Lower lobe of right lung (tissue), 2 donors: ENCODE measurements around the gene SELE. TPM values are rescaled to one million over a fixed set of nuclear protein-coding genes. Genes with fewer than 3 reads are reported as not detected.

Experiments
- ATAC-seq, 2 donors: fragments of 200-7000 bp; cut with Tn5 transposase; one replicate each; pipeline ENCODE4 v1.9.1; 2020 to 2022; ENCODE audit warnings: mild to moderate bottlenecking in 2 of 2, moderate library complexity in 2 of 2
- DNase-seq: peaks from one replicate; pipeline ENCODE4 v3.0.0-alpha.2; 2020
- H3K27ac ChIP-seq: fragments of 200-600 bp; one replicate; pipeline ENCODE4 v1.8.0; 2022
- H3K27me3 ChIP-seq: fragments of 200-600 bp; one replicate; pipeline ENCODE4 v1.8.0; 2022; ENCODE audit warnings: low read depth
- H3K36me3 ChIP-seq: fragments of 200-600 bp; one replicate; pipeline ENCODE4 v1.8.0; 2022; ENCODE audit warnings: mild to moderate bottlenecking
- H3K4me1 ChIP-seq: fragments of 200-600 bp; one replicate; pipeline ENCODE4 v1.8.0; 2022
- H3K4me3 ChIP-seq: fragments of 200-600 bp; one replicate; pipeline ENCODE4 v1.8.0; 2022; ENCODE audit warnings: mild to moderate bottlenecking
- H3K9me3 ChIP-seq: fragments of 200-600 bp; one replicate; pipeline ENCODE4 v1.8.0; 2022
- CTCF ChIP-seq: fragments of 200-600 bp; IDR thresholded peaks from one replicate; pipeline ENCODE4 v1.8.0; 2022; ENCODE audit warnings: antibody characterized with exemption, mild to moderate bottlenecking
- intact Hi-C: fragments of 100-400 bp; cut with DNase I; formaldehyde crosslinking; loops from one replicate; pipeline ENCODE4 v1.11.0; 2022
- total RNA-seq: library from RNA; stranded (reverse); fragmentation: NEBNext Ultra II Directional; extraction: Animal tissue kit (Norgen Biotek cat#: 25700); gene quantifications from one replicate; pipeline ENCODE4 v1.2.1, GENCODE V29; 2021
- donor health status: DM: no; HTN: yes; CAD: no; lungs with severe emphysema.

Gene SELE
- total RNA-seq, 1 donor from 2014 or later = 0.38 TPM

DNA sequence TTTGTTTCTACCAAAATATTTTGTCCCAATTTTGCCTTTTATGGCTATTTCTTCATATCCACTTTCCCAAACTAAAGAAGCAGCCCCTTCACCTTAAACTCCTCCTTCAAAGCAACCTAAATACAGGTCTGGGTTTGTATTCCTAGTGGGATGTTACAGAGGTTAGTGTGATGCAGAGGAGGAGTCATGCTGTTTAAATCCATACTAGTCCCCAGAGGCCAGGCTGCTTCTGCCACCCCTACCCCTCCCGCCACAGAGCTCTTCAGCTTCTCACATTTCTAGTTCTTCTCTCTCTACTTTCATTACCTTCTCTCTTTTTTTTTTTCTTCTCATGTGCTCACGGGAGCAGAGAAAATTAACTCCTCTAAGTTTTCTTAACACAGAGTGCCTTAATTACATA lies 51.8 kb downstream of the SELE start:
- no peak overlapping the region for H3K4me3 ChIP-seq
- no peak for DNase-seq
- H3K9me3 ChIP-seq = no peaks in the 10 kb centered on the region
- no peaks in the 10 kb centered on the region for H3K27me3 ChIP-seq
- no peaks in the 10 kb centered on the region for H3K4me1 ChIP-seq
- TF ChIP-seq CTCF = no peak
- ATAC-seq = no peak
- intact Hi-C loops = no loop called here
- no peak overlapping the region for H3K27ac ChIP-seq
- no peaks in the 10 kb centered on the region for H3K36me3 ChIP-seq

DNA sequence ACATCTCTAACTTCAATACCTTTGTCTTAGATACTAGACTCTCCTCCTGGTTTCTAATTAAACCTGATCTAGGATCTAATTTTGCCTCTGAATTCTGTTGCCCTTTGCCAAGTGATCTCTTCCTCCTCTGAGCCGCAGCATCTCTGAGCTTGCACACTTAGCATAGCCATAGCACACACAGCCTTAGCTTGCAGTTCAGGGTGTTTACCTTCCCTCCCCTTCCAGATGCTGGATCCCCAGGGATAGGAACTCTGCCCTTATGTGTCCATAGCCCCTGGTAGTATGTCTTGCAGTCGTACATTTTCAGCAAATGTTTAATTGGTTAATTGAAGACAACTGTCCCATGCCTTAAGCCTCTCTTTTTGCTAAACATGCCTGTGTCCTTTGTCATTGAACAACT lies 52.7 kb downstream of the SELE start:
- Histone ChIP-seq H3K9me3 (no peaks in the 10 kb centered on the region), H3K4me3 (no peak overlapping the region), H3K27ac (no peak overlapping the region), H3K27me3 (no peaks in the 10 kb centered on the region), H3K36me3 (no peaks in the 10 kb centered on the region), H3K4me1 (peaks cover 4% of the 10 kb centered on the region)
- intact Hi-C loops = no loop called here
- ATAC-seq = no peak
- DNase-seq = no peak
- TF ChIP-seq CTCF = no peak

DNA sequence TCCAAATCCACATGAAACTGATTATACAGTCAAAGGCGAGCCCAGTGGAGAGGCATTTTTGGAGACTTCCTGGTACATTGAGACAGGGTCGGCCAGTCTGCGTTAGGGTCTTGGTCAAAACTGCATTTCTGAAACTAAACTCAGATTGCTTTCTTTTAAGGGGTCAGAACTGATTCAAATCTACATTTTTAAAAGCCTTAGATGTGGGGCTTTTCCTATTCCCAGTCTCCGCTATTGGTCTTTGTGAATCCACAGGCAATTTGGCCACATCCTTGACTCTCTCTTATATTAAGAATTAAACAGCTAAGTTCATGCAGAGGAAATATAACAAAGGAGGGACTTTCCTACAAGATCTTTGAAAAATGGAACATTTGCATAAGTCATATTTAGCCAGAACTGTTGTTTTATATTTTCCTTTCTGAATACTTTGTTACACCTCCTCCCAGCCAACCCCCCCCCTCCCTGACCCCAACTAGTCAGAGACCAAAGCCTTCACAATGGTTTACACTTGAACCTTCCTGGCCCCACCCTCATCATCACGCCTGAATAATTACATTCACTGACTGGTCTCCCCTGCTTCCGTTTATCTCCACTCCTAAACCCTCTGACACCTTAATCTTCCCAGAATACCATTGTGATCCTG lies 53.4 kb downstream of the SELE start:
- H3K27ac ChIP-seq = no peak overlapping the region
- no peak for ATAC-seq
- H3K36me3 ChIP-seq = no peaks in the 10 kb centered on the region
- H3K9me3 ChIP-seq = no peaks in the 10 kb centered on the region
- DNase-seq = no peak
- peaks cover 5% of the 10 kb centered on the region for H3K4me1 ChIP-seq
- intact Hi-C loops = no loop called here
- no peak overlapping the region for H3K4me3 ChIP-seq
- H3K27me3 ChIP-seq = no peaks in the 10 kb centered on the region
- TF ChIP-seq CTCF = no peak

- ATAC-seq = no peak
- no peaks in the 10 kb centered on the region for H3K9me3 ChIP-seq
- intact Hi-C loops = no loop called here
- H3K36me3 ChIP-seq = no peaks in the 10 kb centered on the region
- DNase-seq = no peak
- no peak overlapping the region for H3K4me3 ChIP-seq
- H3K4me1 ChIP-seq = peaks cover 5% of the 10 kb centered on the region
- TF ChIP-seq CTCF = no peak
- no peaks in the 10 kb centered on the region for H3K27me3 ChIP-seq
- no peak overlapping the region for H3K27ac ChIP-seq
These were observed 54.2 kb downstream of the SELE start for GRCh38 chr1:169679692-169680091.

DNA sequence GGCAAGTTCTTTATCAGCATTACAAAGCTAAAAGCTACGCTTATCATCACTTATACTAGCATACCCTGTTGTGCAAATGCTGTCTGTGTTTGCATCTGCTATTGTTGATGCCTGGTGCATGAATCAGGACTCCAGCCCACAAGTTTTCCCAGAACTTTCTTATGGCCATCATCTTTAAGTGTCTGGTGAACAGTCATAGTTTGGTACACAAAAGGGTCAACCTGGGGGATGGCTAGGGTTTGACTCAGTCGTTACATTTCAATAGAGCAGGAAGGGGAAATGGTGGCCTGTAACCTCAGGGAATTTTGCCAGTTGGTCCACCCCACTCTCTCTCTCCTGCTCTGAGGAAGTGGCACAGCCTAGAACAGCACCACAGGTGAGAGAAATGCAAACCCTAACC lies 57.9 kb downstream of the SELE start:
- H3K36me3 ChIP-seq = no peaks in the 10 kb centered on the region
- H3K4me1 ChIP-seq = peaks cover 5% of the 10 kb centered on the region
- H3K4me3 ChIP-seq = no peak overlapping the region
- H3K9me3 ChIP-seq = no peaks in the 10 kb centered on the region
- H3K27ac ChIP-seq = no peak overlapping the region
- DNase-seq = no peak
- intact Hi-C loops = no loop called here
- no peak for TF ChIP-seq CTCF
- no peaks in the 10 kb centered on the region for H3K27me3 ChIP-seq
- no peak for ATAC-seq

Other genes starting within 250 kb of the SELE start
- gene SLC19A2, start 248.1 kb downstream of the SELE start, total RNA-seq = 11.1 TPM
- 4.2 TPM for gene F5, start 147.6 kb downstream of the SELE start, total RNA-seq
- gene SELP, start 104.0 kb downstream of the SELE start, total RNA-seq = 21.4 TPM
- 23.8 TPM for gene SELL, start 22.5 kb downstream of the SELE start, total RNA-seq
- 8.3 TPM for gene METTL18, start 60.8 kb upstream of the SELE start, total RNA-seq
- gene SCYL3, start 159.8 kb upstream of the SELE start, total RNA-seq = 9.9 TPM